Colonic mucosa (tissue), 4 donors: ENCODE measurements around the gene DYNC1I1. TPM values are rescaled to one million over a fixed set of nuclear protein-coding genes. Genes with fewer than 3 reads are reported as not detected.

Experiments used
- DNase-seq: peaks from one replicate; pipeline ENCODE4 v3.0.0-alpha.2; 2020
- H3K27ac ChIP-seq: fragments of 200-600 bp; one replicate; pipeline ENCODE4 v1.8.0; 2021
- H3K27me3 ChIP-seq: fragments of 200-600 bp; one replicate; pipeline ENCODE4 v1.8.0; 2021
- H3K36me3 ChIP-seq: fragments of 200-600 bp; one replicate; pipeline ENCODE4 v1.8.0; 2021
- H3K4me1 ChIP-seq: fragments of 200-600 bp; one replicate; pipeline ENCODE4 v1.8.0; 2021; ENCODE audit warnings: mild to moderate bottlenecking
- H3K4me3 ChIP-seq: fragments of 200-600 bp; one replicate; pipeline ENCODE4 v1.8.0; 2021
- H3K9ac ChIP-seq, 2 donors: one replicate each; pipeline ENCODE4 v1.7.0; 2013; ENCODE audit warnings: control low read depth in 2 of 2, low read depth in 2 of 2, low read length in 2 of 2
- H3K9me3 ChIP-seq: fragments of 200-600 bp; one replicate; pipeline ENCODE4 v1.8.0; 2021
- intact Hi-C: fragments of 100-400 bp; cut with DNase I; formaldehyde crosslinking; loops from one replicate; pipeline ENCODE4 v1.14.1; 2022
- total RNA-seq, 2 donors: library from RNA; stranded (reverse); fragmentation: NEBNext Ultra II Directional in 1 of 2; extraction: Animal tissue kit (Norgen Biotek cat#: 25700) in 1 of 2; gene quantifications; one replicate each; pipeline ENCODE4 v1.2.1, GENCODE V29; 2021
- TF ChIP-seq, protein P1 (sequence below): fragments of 200-600 bp; IDR thresholded peaks from one replicate; pipeline ENCODE4 v1.8.0; 2022; ENCODE audit warnings: antibody characterized with exemption, mild to moderate bottlenecking
- donor health status: healthy.
- donor health status: DM: no; HTN: no; CAD: no.
- donor health status: DM: no; HTN: no; CAD: no.

DYNC1I1 gene
- total RNA-seq, 2 donors from 2014 or later, result 0.54 to 1.8 TPM

DNA sequence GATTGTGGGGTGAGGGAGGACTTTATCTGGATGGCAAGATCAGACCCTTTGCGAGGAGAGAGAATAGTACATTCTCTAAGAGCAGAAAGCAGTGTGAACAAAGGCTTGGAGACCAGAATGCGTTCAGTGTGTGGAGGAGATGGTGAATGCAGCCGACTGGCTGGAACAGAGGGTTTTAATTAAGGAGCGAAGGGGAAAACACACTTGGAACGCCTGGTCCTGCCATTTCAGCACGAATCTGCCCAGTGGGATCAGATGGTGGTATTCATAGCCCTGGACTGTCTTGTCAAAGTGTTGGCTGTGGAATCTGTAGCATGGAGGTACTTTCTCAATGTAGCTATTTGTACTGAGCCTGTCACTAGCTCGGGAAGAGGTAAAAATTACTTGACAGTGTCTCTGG is 288.7 kb downstream of the DYNC1I1 start:
- TF ChIP-seq, protein P1, sequence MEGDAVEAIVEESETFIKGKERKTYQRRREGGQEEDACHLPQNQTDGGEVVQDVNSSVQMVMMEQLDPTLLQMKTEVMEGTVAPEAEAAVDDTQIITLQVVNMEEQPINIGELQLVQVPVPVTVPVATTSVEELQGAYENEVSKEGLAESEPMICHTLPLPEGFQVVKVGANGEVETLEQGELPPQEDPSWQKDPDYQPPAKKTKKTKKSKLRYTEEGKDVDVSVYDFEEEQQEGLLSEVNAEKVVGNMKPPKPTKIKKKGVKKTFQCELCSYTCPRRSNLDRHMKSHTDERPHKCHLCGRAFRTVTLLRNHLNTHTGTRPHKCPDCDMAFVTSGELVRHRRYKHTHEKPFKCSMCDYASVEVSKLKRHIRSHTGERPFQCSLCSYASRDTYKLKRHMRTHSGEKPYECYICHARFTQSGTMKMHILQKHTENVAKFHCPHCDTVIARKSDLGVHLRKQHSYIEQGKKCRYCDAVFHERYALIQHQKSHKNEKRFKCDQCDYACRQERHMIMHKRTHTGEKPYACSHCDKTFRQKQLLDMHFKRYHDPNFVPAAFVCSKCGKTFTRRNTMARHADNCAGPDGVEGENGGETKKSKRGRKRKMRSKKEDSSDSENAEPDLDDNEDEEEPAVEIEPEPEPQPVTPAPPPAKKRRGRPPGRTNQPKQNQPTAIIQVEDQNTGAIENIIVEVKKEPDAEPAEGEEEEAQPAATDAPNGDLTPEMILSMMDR, result no peak
- no peaks in the 10 kb centered on the region for H3K27me3 ChIP-seq
- H3K4me1 ChIP-seq, result no peaks in the 10 kb centered on the region
- no peak overlapping the region for H3K4me3 ChIP-seq
- no peak for DNase-seq
- H3K9ac ChIP-seq, result no peak overlapping the region
- H3K9me3 ChIP-seq, result no peaks in the 10 kb centered on the region
- H3K36me3 ChIP-seq, result no peaks in the 10 kb centered on the region
- intact Hi-C loops, result no loop called here
- H3K27ac ChIP-seq, result no peak overlapping the region

DNA sequence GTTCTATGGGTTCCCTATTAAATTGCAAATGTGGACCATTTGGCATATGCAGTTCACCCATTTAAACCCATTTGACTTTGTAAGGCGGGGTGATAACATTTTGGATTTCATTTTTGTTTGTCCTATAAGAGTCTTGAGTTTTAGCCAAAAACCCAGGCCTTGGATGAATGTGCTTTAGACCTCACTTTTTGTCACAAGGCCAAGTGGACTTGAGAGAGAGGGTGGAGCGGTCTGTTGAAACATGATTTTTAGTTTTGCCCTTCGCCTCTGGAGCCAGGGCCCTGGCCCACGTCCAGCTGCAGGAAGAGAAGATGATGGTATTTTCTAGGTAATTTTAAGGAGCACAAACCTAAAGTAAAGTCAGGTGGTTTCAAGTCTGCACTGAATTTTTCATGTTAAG is 289.5 kb downstream of the DYNC1I1 start:
- no peak overlapping the region for H3K27ac ChIP-seq
- H3K4me3 ChIP-seq, result no peak overlapping the region
- no peaks in the 10 kb centered on the region for H3K4me1 ChIP-seq
- H3K27me3 ChIP-seq, result no peaks in the 10 kb centered on the region
- H3K9ac ChIP-seq, result no peak overlapping the region
- no peaks in the 10 kb centered on the region for H3K36me3 ChIP-seq
- DNase-seq, result no peak
- TF ChIP-seq, protein P1, result no peak
- intact Hi-C loops, result no loop called here
- H3K9me3 ChIP-seq, result no peaks in the 10 kb centered on the region

DNA sequence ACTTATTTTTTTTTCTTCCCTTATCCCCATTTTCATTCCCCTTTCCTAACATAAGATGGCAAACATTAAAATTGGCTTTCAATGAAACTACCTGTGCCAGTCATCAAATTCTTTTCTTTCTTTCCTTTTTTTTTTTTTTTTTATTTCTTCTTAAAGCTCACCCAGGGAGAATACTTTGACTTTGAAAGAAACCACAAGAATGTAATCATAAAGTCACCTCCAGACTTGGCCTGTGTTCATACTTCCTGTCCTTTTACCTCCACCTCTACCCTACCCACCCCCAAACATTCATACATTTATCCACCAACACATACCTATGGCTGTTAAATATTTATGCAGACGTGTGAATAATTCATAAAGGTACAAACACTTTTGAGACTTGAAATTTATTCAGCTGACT is 295.0 kb downstream of the DYNC1I1 start:
- no peak for DNase-seq

DNA sequence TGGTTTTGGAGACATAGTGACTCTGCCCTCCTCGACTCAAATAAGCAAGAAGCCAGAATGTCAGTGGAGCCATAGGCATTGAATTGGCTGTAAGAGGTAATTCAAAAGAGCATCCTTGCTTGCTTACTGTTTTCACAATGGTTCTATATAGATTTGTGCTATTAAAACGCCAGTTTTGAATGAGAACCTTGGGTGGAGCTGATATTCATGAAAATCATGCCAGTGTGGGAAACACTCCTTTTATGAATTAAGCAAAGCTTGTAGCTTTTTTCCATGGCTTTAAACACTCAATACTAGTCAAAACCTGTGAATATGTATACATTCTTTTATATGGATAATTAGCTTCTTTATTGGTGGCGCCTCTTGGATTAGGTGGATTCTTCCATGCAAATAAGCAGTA is 297.0 kb downstream of the DYNC1I1 start:
- Histone ChIP-seq H3K27me3 (no peaks in the 10 kb centered on the region), H3K36me3 (no peaks in the 10 kb centered on the region), H3K27ac (no peak overlapping the region), H3K4me3 (no peak overlapping the region), H3K4me1 (no peaks in the 10 kb centered on the region), H3K9me3 (no peaks in the 10 kb centered on the region), H3K9ac (no peak overlapping the region)
- intact Hi-C loops, result no loop called here
- TF ChIP-seq, protein P1, result no peak
- DNase-seq, result no peak

More for the DNA sequence above, 295.0 kb downstream of the DYNC1I1 start:
- Histone ChIP-seq H3K9me3 (no peaks in the 10 kb centered on the region), H3K9ac (no peak overlapping the region), H3K36me3 (no peaks in the 10 kb centered on the region), H3K27me3 (no peaks in the 10 kb centered on the region), H3K4me3 (no peak overlapping the region), H3K27ac (no peak overlapping the region), H3K4me1 (no peaks in the 10 kb centered on the region)
- intact Hi-C loops, result no loop called here
- TF ChIP-seq, protein P1, result no peak

DNA sequence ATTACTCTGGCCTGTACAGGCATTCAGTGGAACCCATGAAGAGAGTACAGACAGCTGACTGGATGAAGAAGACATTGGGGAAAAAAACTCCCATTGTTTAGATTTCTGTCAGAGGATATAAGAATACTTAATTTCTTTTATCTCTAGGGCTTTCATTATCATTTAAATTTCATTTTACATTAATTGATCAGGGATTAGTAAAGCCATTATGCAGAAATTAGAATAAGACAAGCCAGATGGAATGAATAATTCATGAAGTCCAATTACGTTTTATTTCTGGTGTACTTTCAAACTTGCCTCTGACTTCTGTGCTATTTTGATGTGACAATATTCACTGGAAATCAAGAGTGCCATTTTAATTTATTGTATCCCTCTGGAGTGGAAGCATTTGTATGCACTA is 302.5 kb downstream of the DYNC1I1 start:
- Histone ChIP-seq H3K27me3 (peaks cover 9% of the 10 kb centered on the region), H3K36me3 (no peaks in the 10 kb centered on the region), H3K9me3 (no peaks in the 10 kb centered on the region), H3K4me3 (no peak overlapping the region), H3K27ac (no peak overlapping the region), H3K4me1 (no peaks in the 10 kb centered on the region), H3K9ac (no peak overlapping the region)
- intact Hi-C loops, result loop anchor here (5.0 kb wide), 1 partner anchor 952 kb away; no protein-coding TSS in a partner anchor
- DNase-seq, result no peak
- TF ChIP-seq, protein P1, result no peak
